Measurements from ENCODE around the gene CYP3A7. TPM values are rescaled to one million over a fixed set of nuclear protein-coding genes. Genes with fewer than 3 reads are reported as not detected.
"Not testable (repeated sequence)": the region's sequence is repeated elsewhere in the genome, so short reads cannot be mapped to it uniquely, and the experiment has no call there.

Gene CYP3A7
- total and polyA plus RNA-seq, 9 of the 15 experiments (the other 6 are each of a cell fraction or from before 2014, with no cell fraction given) = 0.20 TPM; not detected in 8

- TF ChIP-seq, protein P1, sequence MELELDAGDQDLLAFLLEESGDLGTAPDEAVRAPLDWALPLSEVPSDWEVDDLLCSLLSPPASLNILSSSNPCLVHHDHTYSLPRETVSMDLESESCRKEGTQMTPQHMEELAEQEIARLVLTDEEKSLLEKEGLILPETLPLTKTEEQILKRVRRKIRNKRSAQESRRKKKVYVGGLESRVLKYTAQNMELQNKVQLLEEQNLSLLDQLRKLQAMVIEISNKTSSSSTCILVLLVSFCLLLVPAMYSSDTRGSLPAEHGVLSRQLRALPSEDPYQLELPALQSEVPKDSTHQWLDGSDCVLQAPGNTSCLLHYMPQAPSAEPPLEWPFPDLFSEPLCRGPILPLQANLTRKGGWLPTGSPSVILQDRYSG (tag; conservative IDR thresholded peaks at IDR 0.05; ENCODE audit: low read depth) = no peak
- TF ChIP-seq ZFX (CRISPR knock-in tag; IDR thresholded peaks at IDR 0.05) = no peak
Observed at GRCh38 chr7:99739699-99740572, 4.9 kb upstream of the CYP3A7 start (continued).

DNA sequence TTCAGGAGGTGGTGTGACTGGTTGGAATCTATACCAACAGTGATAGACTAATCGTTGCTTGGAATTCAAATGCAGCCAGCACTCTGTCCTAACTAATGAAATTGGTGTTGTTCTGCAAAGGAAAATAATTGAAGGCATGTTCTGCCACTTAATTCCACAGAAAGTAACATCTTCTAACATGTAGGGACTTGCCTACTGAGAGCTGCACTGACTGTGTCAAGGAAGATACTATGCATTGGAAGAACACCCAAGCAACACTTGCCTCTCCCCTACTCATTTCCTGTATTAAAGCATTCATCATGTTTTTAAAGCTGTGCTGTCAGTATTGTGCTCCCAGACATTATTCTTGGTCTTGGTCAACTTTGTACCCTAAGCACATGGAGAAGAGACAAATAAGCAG lies 2.7 kb upstream of the CYP3A7 start:
- H2AFZ ChIP-seq (ENCODE audit: low read depth, low read length) = no peak overlapping the region
- no peak overlapping the region for H3K9ac ChIP-seq (ENCODE audit: insufficient read depth in 1 of 2, low read depth in 2 of 2, low read length in 2 of 2)
- no peak for DNase-seq (ENCODE audit: extremely low read depth in 1 of 4, low spot score in 3 of 4)
- 3% methylated on average over 1 of the region's 1 CpG for WGBS (ENCODE audit: insufficient coverage, low coverage, missing lambda C conversion rate)
- H3K79me2 ChIP-seq (ENCODE audit: control insufficient read depth, insufficient read depth, low read length) = no peaks in the 10 kb centered on the region
- intact Hi-C loops (cut with micrococcal nuclease) (no loop called here), in situ Hi-C loops (cut with MboI) (no loop called here)
- no peaks in the 10 kb centered on the region for H3K27me3 ChIP-seq (ENCODE audit: control insufficient read depth in 2 of 2, insufficient read depth in 2 of 2, low read length in 2 of 2)
- ChIA-PET CTCF (ENCODE audit: low intra/inter-chr PET ratio) (no interaction called here), POLR2A (no interaction called here)
- TF ChIP-seq MEIS2 (IDR thresholded peaks at IDR 0.05; ENCODE audit: partially characterized antibody) (peak; percentile 8), CTBP1 (IDR thresholded peaks at IDR 0.05; ENCODE audit: borderline replicate concordance) (no peak)
- no peak overlapping the region for H3K4me2 ChIP-seq (ENCODE audit: insufficient read depth, low read length)
- no peaks in the 10 kb centered on the region for H3K9me1 ChIP-seq (ENCODE audit: control insufficient read depth, insufficient read depth, low read length)
- no peaks in the 10 kb centered on the region for H3K9me3 ChIP-seq (replicated peaks; ENCODE audit: control insufficient read depth, insufficient read depth, low read depth, low read length)
- no peak overlapping the region for H3K4me3 ChIP-seq
- no peaks in the 10 kb centered on the region for H3K36me3 ChIP-seq (ENCODE audit: control insufficient read depth, insufficient read depth, low read length)
- H4K20me1 ChIP-seq (replicated peaks; ENCODE audit: control insufficient read depth, insufficient read depth, low read length) = no peaks in the 10 kb centered on the region
- no peaks in the 10 kb centered on the region for H3K4me1 ChIP-seq (replicated peaks in 1 of 2; ENCODE audit: control insufficient read depth in 2 of 2, insufficient read depth in 2 of 2, low read length in 2 of 2)
- BruUV-seq (replicated peaks) = no TSS peak
- FAIRE-seq = no peak
- ATAC-seq = no peak
- H3K27ac ChIP-seq (ENCODE audit: extremely low read depth, low read depth, low read length) = no peak overlapping the region

- H3K4me3 ChIP-seq; ATAC-seq; H3K9me1 ChIP-seq (ENCODE audit: control insufficient read depth, insufficient read depth, low read length); BruUV-seq (replicated peaks); intact Hi-C loops (cut with micrococcal nuclease); H3K36me3 ChIP-seq (ENCODE audit: control insufficient read depth, insufficient read depth, low read length); H3K9me3 ChIP-seq (replicated peaks; ENCODE audit: control insufficient read depth, insufficient read depth, low read depth, low read length); H3K27ac ChIP-seq (ENCODE audit: extremely low read depth, low read depth, low read length); H3K4me1 ChIP-seq (replicated peaks in 1 of 2; ENCODE audit: control insufficient read depth in 2 of 2, insufficient read depth in 2 of 2, low read length in 2 of 2); H2AFZ ChIP-seq (ENCODE audit: low read depth, low read length); H3K4me2 ChIP-seq (ENCODE audit: insufficient read depth, low read length); H3K79me2 ChIP-seq (ENCODE audit: control insufficient read depth, insufficient read depth, low read length); H3K27me3 ChIP-seq (ENCODE audit: control insufficient read depth in 2 of 2, insufficient read depth in 2 of 2, low read length in 2 of 2); FAIRE-seq; H4K20me1 ChIP-seq (replicated peaks; ENCODE audit: control insufficient read depth, insufficient read depth, low read length); H3K9ac ChIP-seq (ENCODE audit: insufficient read depth in 1 of 2, low read depth in 2 of 2, low read length in 2 of 2); in situ Hi-C loops (cut with MboI); POLR2A ChIA-PET; CTCF ChIA-PET (ENCODE audit: low intra/inter-chr PET ratio); DNase-seq (ENCODE audit: extremely low read depth in 1 of 4, low spot score in 3 of 4): not testable (repeated sequence)
- WGBS (ENCODE audit: insufficient coverage, low coverage, missing lambda C conversion rate) = 8% methylated on average over 4 of the region's 4 CpGs
Observed at GRCh38 chr7:99736667-99737066, 1.7 kb upstream of the CYP3A7 start.
